C4-2B (cell line): ENCODE data around the gene NSA2.

ENCODE experiments used
- CTCF ChIP-seq: fragments of 450-650 bp; conservative IDR thresholded peaks from 2 replicates; pipeline ENCODE4 v1.5.1; 2017; ENCODE audit warnings: mild to moderate bottlenecking
- ZFX ChIP-seq: fragments of 450-650 bp; IDR thresholded peaks from 2 replicates; pipeline ENCODE4 v1.6.1; 2017

- TF ChIP-seq CTCF (no peak), ZFX (no peak)
Measured at GRCh38 chr5:74798977-74799911, 32.2 kb downstream of the NSA2 start.
